ENCODE data around the gene TRMT11. TPM values are rescaled to one million over a fixed set of nuclear protein-coding genes. Genes with fewer than 3 reads are reported as not detected.

The TRMT11 gene
- total and polyA plus RNA-seq, 9 of the 15 experiments (the other 6 are each of a cell fraction or from before 2014, with no cell fraction given) = 38.8 to 88.0 (median 59.8) TPM

- ChIA-PET POLR2A (interaction anchor here (0.8 to 1.1 kb wide), 3 partner anchors 15 to 660 kb away, joined by 3 to 4 read pairs (median 3); no protein-coding TSS in a partner anchor), CTCF (ENCODE audit: low intra/inter-chr PET ratio) (no interaction called here)
- ATAC-seq (no peak), FAIRE-seq (no peak), DNase-seq (ENCODE audit: extremely low read depth in 1 of 4, low spot score in 3 of 4) (no peak)
- H3K36me3 ChIP-seq (ENCODE audit: control insufficient read depth, insufficient read depth, low read length) = peaks cover 3% of the 10 kb centered on the region; the same call in 2 of the 3 replicates
- H3K4me3 ChIP-seq = no peak overlapping the region
- intact Hi-C loops (cut with micrococcal nuclease) (no loop called here), in situ Hi-C loops (cut with MboI) (no loop called here)
- no peak overlapping the region for H3K4me2 ChIP-seq (ENCODE audit: insufficient read depth, low read length)
- peaks cover 65% of the 10 kb centered on the region for H3K79me2 ChIP-seq (ENCODE audit: control insufficient read depth, insufficient read depth, low read length)
- H2AFZ ChIP-seq (ENCODE audit: low read depth, low read length) = no peak overlapping the region
- no peaks in the 10 kb centered on the region for H3K27me3 ChIP-seq (ENCODE audit: control insufficient read depth in 2 of 2, insufficient read depth in 2 of 2, low read length in 2 of 2)
- no peaks in the 10 kb centered on the region for H3K9me3 ChIP-seq (replicated peaks; ENCODE audit: control insufficient read depth, insufficient read depth, low read depth, low read length)
- WGBS (ENCODE audit: insufficient coverage, low coverage, missing lambda C conversion rate) = 58% methylated on average over 3 of the region's 3 CpGs
- peaks cover 13 to 39% of the 10 kb centered on the region in 2 experiments for H3K4me1 ChIP-seq (replicated peaks in 1 of 2; ENCODE audit: control insufficient read depth in 2 of 2, insufficient read depth in 2 of 2, low read length in 2 of 2)
- no peaks in the 10 kb centered on the region for H3K9me1 ChIP-seq (ENCODE audit: control insufficient read depth, insufficient read depth, low read length)
- BruUV-seq (replicated peaks) = no TSS peak
- TF ChIP-seq KDM2B (CRISPR knock-in tag; IDR thresholded peaks at IDR 0.05) (no peak), ZSCAN32 (CRISPR knock-in tag; IDR thresholded peaks at IDR 0.05) (no peak), IFI16 (CRISPR knock-in tag; IDR thresholded peaks at IDR 0.05) (no peak), BCOR (IDR thresholded peaks at IDR 0.05) (no peak)
- H3K27ac ChIP-seq (ENCODE audit: extremely low read depth, low read depth, low read length) = no peak overlapping the region
- H3K9ac ChIP-seq (ENCODE audit: insufficient read depth in 1 of 2, low read depth in 2 of 2, low read length in 2 of 2) = no peak overlapping the region
- no peaks in the 10 kb centered on the region for H4K20me1 ChIP-seq (replicated peaks; ENCODE audit: control insufficient read depth, insufficient read depth, low read length)
Measured at GRCh38 chr6:125961117-125961516, 25.2 kb upstream of the TRMT11 start.

- ChIA-PET CTCF (ENCODE audit: low intra/inter-chr PET ratio) (no interaction called here), POLR2A (interaction anchor here (0.6 to 1.0 kb wide), 2 partner anchors 10 to 182 kb away, joined by 3 to 4 read pairs; no protein-coding TSS in a partner anchor)
- no peak overlapping the region for H2AFZ ChIP-seq (ENCODE audit: low read depth, low read length)
- peak; percentile 11 for FAIRE-seq
- H4K20me1 ChIP-seq (replicated peaks; ENCODE audit: control insufficient read depth, insufficient read depth, low read length) = no peaks in the 10 kb centered on the region
- DNase-seq (ENCODE audit: extremely low read depth in 1 of 4, low spot score in 3 of 4) = peak in 1 of 4 experiments; percentile 20
- no peaks in the 10 kb centered on the region for H3K9me3 ChIP-seq (replicated peaks; ENCODE audit: control insufficient read depth, insufficient read depth, low read depth, low read length)
- intact Hi-C loops (cut with micrococcal nuclease) = no loop called here
- peak overlapping the region; percentile 46 for H3K4me2 ChIP-seq (ENCODE audit: insufficient read depth, low read length)
- peak overlapping the region; percentile 10; the same call in 1 of the 3 replicates for H3K27ac ChIP-seq (ENCODE audit: extremely low read depth, low read depth, low read length)
- H3K9ac ChIP-seq (ENCODE audit: insufficient read depth in 1 of 2, low read depth in 2 of 2, low read length in 2 of 2) = peak overlapping the region in 1 of 2 experiments; percentile 7; a peak in 1 of 4 replicates
- H3K36me3 ChIP-seq (ENCODE audit: control insufficient read depth, insufficient read depth, low read length) = peaks cover 14% of the 10 kb centered on the region
- no peaks in the 10 kb centered on the region for H3K27me3 ChIP-seq (ENCODE audit: control insufficient read depth in 2 of 2, insufficient read depth in 2 of 2, low read length in 2 of 2)
- ATAC-seq = peak; percentile 47
- in situ Hi-C loops (cut with MboI) = no loop called here
- 13% methylated on average over 8 of the region's 8 CpGs for WGBS (ENCODE audit: insufficient coverage, low coverage, missing lambda C conversion rate)
- H3K4me3 ChIP-seq = no peak overlapping the region
- H3K4me1 ChIP-seq (replicated peaks in 1 of 2; ENCODE audit: control insufficient read depth in 2 of 2, insufficient read depth in 2 of 2, low read length in 2 of 2) = peaks cover 4 to 35% of the 10 kb centered on the region in 2 experiments; a peak in 4 of 5 replicates
- peaks cover 57% of the 10 kb centered on the region for H3K79me2 ChIP-seq (ENCODE audit: control insufficient read depth, insufficient read depth, low read length)
- H3K9me1 ChIP-seq (ENCODE audit: control insufficient read depth, insufficient read depth, low read length) = no peaks in the 10 kb centered on the region
- no TSS peak for BruUV-seq (replicated peaks)
- peak in 1 of 2 experiments; percentile 50; a peak in 1 of 4 replicates for TF ChIP-seq KDM1A (IDR thresholded peaks at IDR 0.05)
- no peak for TF ChIP-seq PURB (CRISPR knock-in tag; IDR thresholded peaks at IDR 0.05; ENCODE audit: low read depth)
- no peak for TF ChIP-seq ZEB2 (IDR thresholded peaks at IDR 0.05)
- TF ChIP-seq NBN (IDR thresholded peaks at IDR 0.05; ENCODE audit: low read depth) = no peak
- TF ChIP-seq SREBF2 (CRISPR knock-in tag; IDR thresholded peaks at IDR 0.05) = no peak
- TF ChIP-seq PBX2 (CRISPR knock-in tag; IDR thresholded peaks at IDR 0.05; ENCODE audit: low read depth) = no peak
- TF ChIP-seq PBX2 (tag; conservative IDR thresholded peaks at IDR 0.05; ENCODE audit: low read depth) = no peak
- TF ChIP-seq CREB3 (tag; conservative IDR thresholded peaks at IDR 0.05; ENCODE audit: low read depth) = no peak
- no peak for TF ChIP-seq ZNF146 (CRISPR knock-in tag; IDR thresholded peaks at IDR 0.05; ENCODE audit: unreplicated experiment)
Measured at GRCh38 chr6:125962900-125963497, 23.3 kb upstream of the TRMT11 start.

All from K562 (cell line).